ENCODE measurements around the gene NDUFB2. TPM values are rescaled to one million over a fixed set of nuclear protein-coding genes. Genes with fewer than 3 reads are reported as not detected.
"Not testable (repeated sequence)": the region's sequence is repeated elsewhere in the genome, so short reads cannot be mapped to it uniquely, and the experiment has no call there.

The NDUFB2 gene
- total and polyA plus RNA-seq, 2 experiments from 2014 or later: 324 to 432 TPM

- peak overlapping the region; percentile 70 for H3K4me3 ChIP-seq
- peak; percentile 79 for DNase-seq
- H3K27ac ChIP-seq: 0 out of 2 replicates have a peak overlapping the region, but pooled peaks have one; percentile 10
- peak overlapping the region; percentile 99 for H3K4me2 ChIP-seq (ENCODE audit: unreplicated experiment)
- H3K4me1 ChIP-seq (ENCODE audit: insufficient read depth): 0 out of 2 replicates have a peak, but pooled peaks cover 12% of the 10 kb centered on the region
- H2AFZ ChIP-seq: peak overlapping the region; percentile 97
- 49 to 54% methylated on average over 11 of the region's 11 CpGs for WGBS, 2 experiments (ENCODE audit: low coverage in 1 of 2, low lambda C conversion rate in 2 of 2, missing lambda C conversion rate in 2 of 2)
- no peaks in the 10 kb centered on the region for H3K79me2 ChIP-seq (ENCODE audit: insufficient read depth)
- H3K36me3 ChIP-seq (ENCODE audit: low read depth): no peaks in the 10 kb centered on the region
- in situ Hi-C loops (cut with MboI): loop anchor here (5.0 kb wide), 1 partner anchor 140 kb away; no protein-coding TSS in a partner anchor
- no peaks in the 10 kb centered on the region for H3K27me3 ChIP-seq (replicated peaks; ENCODE audit: insufficient read depth)
- TF ChIP-seq EZH2phosphoT487 (IDR thresholded peaks at IDR 0.05; ENCODE audit: insufficient read depth, low read depth) (no peak), EZH2 (IDR thresholded peaks at IDR 0.05; ENCODE audit: insufficient read depth, poor library complexity, severe bottlenecking) (no peak)
- peak overlapping the region; percentile 62 for H3K9ac ChIP-seq
- H3K9me2 ChIP-seq (ENCODE audit: insufficient read depth): no peaks in the 10 kb centered on the region
- H3K9me3 ChIP-seq (ENCODE audit: low read depth): no peaks in the 10 kb centered on the region
- H4K20me1 ChIP-seq (ENCODE audit: insufficient read depth): no peaks in the 10 kb centered on the region
- H3F3A ChIP-seq (ENCODE audit: insufficient read depth): no peaks in the 10 kb centered on the region; the same call in 1 of the 2 replicates
Observed at GRCh38 chr7:140656548-140657515, 39.7 kb upstream of the NDUFB2 start.

- Histone ChIP-seq H2AFZ (no peak overlapping the region), H3K4me2 (ENCODE audit: unreplicated experiment) (no peak overlapping the region), H3K79me2 (ENCODE audit: insufficient read depth) (no peaks in the 10 kb centered on the region), H3K9me2 (ENCODE audit: insufficient read depth) (no peaks in the 10 kb centered on the region), H3K36me3 (ENCODE audit: low read depth) (no peaks in the 10 kb centered on the region), H3K27ac (no peak overlapping the region), H3K4me1 (ENCODE audit: insufficient read depth) (0 out of 2 replicates have a peak, but pooled peaks cover 12% of the 10 kb centered on the region), H3K4me3 (no peak overlapping the region), H3K27me3 (replicated peaks; ENCODE audit: insufficient read depth) (no peaks in the 10 kb centered on the region), H3K9ac (no peak overlapping the region), H3K9me3 (ENCODE audit: low read depth) (no peaks in the 10 kb centered on the region), H4K20me1 (ENCODE audit: insufficient read depth) (no peaks in the 10 kb centered on the region), H3F3A (ENCODE audit: insufficient read depth) (no peaks in the 10 kb centered on the region; the same call in 1 of the 2 replicates)
- TF ChIP-seq EZH2 (IDR thresholded peaks at IDR 0.05; ENCODE audit: insufficient read depth, poor library complexity, severe bottlenecking) (no peak), EZH2phosphoT487 (IDR thresholded peaks at IDR 0.05; ENCODE audit: insufficient read depth, low read depth) (no peak)
- in situ Hi-C loops (cut with MboI): loop anchor here (5.0 kb wide), 1 partner anchor 141 kb away; no protein-coding TSS in a partner anchor
- WGBS, 2 experiments (ENCODE audit: low coverage in 1 of 2, low lambda C conversion rate in 2 of 2, missing lambda C conversion rate in 2 of 2): 89 to 93% methylated on average over 8 to 9 of the region's 9 CpGs
- DNase-seq: no peak
Observed at GRCh38 chr7:140657891-140658290, 38.6 kb upstream of the NDUFB2 start.

GRCh38 chr7:140659856-140660255 lies 36.7 kb upstream of the NDUFB2 start:
- WGBS, 2 experiments (ENCODE audit: low coverage in 1 of 2, low lambda C conversion rate in 2 of 2, missing lambda C conversion rate in 2 of 2): 9 to 14% methylated on average over 8 of the region's 8 CpGs
- H3K9me3 ChIP-seq (ENCODE audit: low read depth): no peaks in the 10 kb centered on the region
- no peaks in the 10 kb centered on the region for H3K36me3 ChIP-seq (ENCODE audit: low read depth)
- peak overlapping the region; percentile 65 for H2AFZ ChIP-seq
- H3K4me3 ChIP-seq: no peak overlapping the region
- H4K20me1 ChIP-seq (ENCODE audit: insufficient read depth): no peaks in the 10 kb centered on the region
- no peaks in the 10 kb centered on the region for H3K79me2 ChIP-seq (ENCODE audit: insufficient read depth)
- H3K27ac ChIP-seq: no peak overlapping the region
- H3K9ac ChIP-seq: no peak overlapping the region
- H3K27me3 ChIP-seq (replicated peaks; ENCODE audit: insufficient read depth): no peaks in the 10 kb centered on the region
- peak overlapping the region; percentile 27 for H3K4me2 ChIP-seq (ENCODE audit: unreplicated experiment)
- DNase-seq: peak; percentile 59
- no peaks in the 10 kb centered on the region; the same call in 1 of the 2 replicates for H3F3A ChIP-seq (ENCODE audit: insufficient read depth)
- no peaks in the 10 kb centered on the region for H3K9me2 ChIP-seq (ENCODE audit: insufficient read depth)
- no peak for TF ChIP-seq EZH2phosphoT487 (IDR thresholded peaks at IDR 0.05; ENCODE audit: insufficient read depth, low read depth)
- no peak for TF ChIP-seq EZH2 (IDR thresholded peaks at IDR 0.05; ENCODE audit: insufficient read depth, poor library complexity, severe bottlenecking)
- in situ Hi-C loops (cut with MboI): loop anchor here (5.0 kb wide), 1 partner anchor 143 kb away; no protein-coding TSS in a partner anchor
- 0 out of 2 replicates have a peak, but pooled peaks cover 9% of the 10 kb centered on the region for H3K4me1 ChIP-seq (ENCODE audit: insufficient read depth)

DNA sequence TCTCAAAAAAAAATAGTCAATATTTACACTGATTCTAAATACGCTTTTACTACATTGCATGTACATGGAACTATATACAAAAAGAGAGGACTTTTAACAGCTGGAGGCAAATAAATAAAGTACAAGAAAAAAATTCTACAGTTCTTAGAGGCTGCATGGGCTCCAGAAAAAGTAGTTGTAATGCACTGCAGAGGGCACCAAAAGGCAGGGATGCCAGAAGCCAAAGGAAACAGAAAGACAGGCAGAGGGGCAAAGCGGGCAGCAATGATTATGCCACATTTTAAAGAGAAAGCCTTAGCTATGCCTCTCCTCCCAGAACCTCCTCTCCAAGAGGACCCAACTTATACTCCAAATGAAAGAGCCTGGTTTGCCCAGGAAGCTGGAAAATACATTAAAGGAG lies 35.4 kb upstream of the NDUFB2 start:
- no peak for DNase-seq
- Histone ChIP-seq H4K20me1 (ENCODE audit: insufficient read depth) (no peaks in the 10 kb centered on the region), H3K4me2 (ENCODE audit: unreplicated experiment) (no peak overlapping the region), H3K9me2 (ENCODE audit: insufficient read depth) (no peaks in the 10 kb centered on the region), H3F3A (ENCODE audit: insufficient read depth) (no peaks in the 10 kb centered on the region; the same call in 1 of the 2 replicates), H3K79me2 (ENCODE audit: insufficient read depth) (no peaks in the 10 kb centered on the region), H3K36me3 (ENCODE audit: low read depth) (no peaks in the 10 kb centered on the region), H3K27ac (no peak overlapping the region), H3K27me3 (replicated peaks; ENCODE audit: insufficient read depth) (0 out of 2 replicates have a peak, but pooled peaks cover 4% of the 10 kb centered on the region), H2AFZ (no peak overlapping the region), H3K4me1 (ENCODE audit: insufficient read depth) (0 out of 2 replicates have a peak, but pooled peaks cover 7% of the 10 kb centered on the region), H3K4me3 (no peak overlapping the region), H3K9me3 (ENCODE audit: low read depth) (no peaks in the 10 kb centered on the region), H3K9ac (no peak overlapping the region)
- 38 to 43% methylated on average over 2 of the region's 2 CpGs for WGBS, 2 experiments (ENCODE audit: low coverage in 1 of 2, low lambda C conversion rate in 2 of 2, missing lambda C conversion rate in 2 of 2)
- no peak for TF ChIP-seq EZH2 (IDR thresholded peaks at IDR 0.05; ENCODE audit: insufficient read depth, poor library complexity, severe bottlenecking)
- TF ChIP-seq EZH2phosphoT487 (IDR thresholded peaks at IDR 0.05; ENCODE audit: insufficient read depth, low read depth): no peak
- in situ Hi-C loops (cut with MboI): no loop called here

- H3K9me3 ChIP-seq (ENCODE audit: low read depth); H3K4me1 ChIP-seq (ENCODE audit: insufficient read depth); H3K27me3 ChIP-seq (replicated peaks; ENCODE audit: insufficient read depth); H3K9me2 ChIP-seq (ENCODE audit: insufficient read depth); H3K79me2 ChIP-seq (ENCODE audit: insufficient read depth); DNase-seq; H3K4me2 ChIP-seq (ENCODE audit: unreplicated experiment); H2AFZ ChIP-seq; H3K36me3 ChIP-seq (ENCODE audit: low read depth); in situ Hi-C loops (cut with MboI); H3K9ac ChIP-seq; H3K4me3 ChIP-seq; H3F3A ChIP-seq (ENCODE audit: insufficient read depth); H4K20me1 ChIP-seq (ENCODE audit: insufficient read depth); H3K27ac ChIP-seq: not testable (repeated sequence)
- WGBS, 2 experiments (ENCODE audit: low coverage in 1 of 2, low lambda C conversion rate in 2 of 2, missing lambda C conversion rate in 2 of 2): 90 to 95% methylated on average over 2 of the region's 2 CpGs
Observed at GRCh38 chr7:140662938-140663337, 33.6 kb upstream of the NDUFB2 start.

Data from GM23248 (cell line).